NCI-H1092 treated with DMSO at 0.1 percent for 48 hours (cell line): ENCODE results near the gene CNN3.
A peak's percentile ranks its signal among the peaks of the same experiment; 100 is the strongest.

Experiments used
- DNase-seq: peaks from one replicate; lab custom pipeline; 2025; lab: John Stamatoyannopoulos, UW

Gene CNN3

GRCh38 chr1:94926915-94927404, at the start of gene CNN3:
Gene CNN3 (minus strand): TSS chr1:94927110. CDS start chr1:94926894, 216 bp downstream.
- peak; percentile 93 for DNase-seq

- DNase-seq = no peak
These were observed 47.9 kb upstream of the CNN3 start for GRCh38 chr1:94974824-94975223.

- no peak for DNase-seq
These were observed 47.3 kb upstream of the CNN3 start for GRCh38 chr1:94974241-94974640.

- DNase-seq = no peak
These were observed 46.5 kb upstream of the CNN3 start for GRCh38 chr1:94973309-94973922.

- DNase-seq = no peak
These were observed 44.6 kb upstream of the CNN3 start for GRCh38 chr1:94971491-94971924.

GRCh38 chr1:94970783-94971182, 43.9 kb upstream of the CNN3 start:
- DNase-seq = no peak

GRCh38 chr1:94969137-94969536, 42.2 kb upstream of the CNN3 start:
- DNase-seq = no peak

GRCh38 chr1:94966033-94966432, 39.1 kb upstream of the CNN3 start:
- no peak for DNase-seq

- DNase-seq = no peak
These were observed 37.0 kb upstream of the CNN3 start for GRCh38 chr1:94963864-94964263.

GRCh38 chr1:94962409-94963265, 35.7 kb upstream of the CNN3 start:
- no peak for DNase-seq

- no peak for DNase-seq
These were observed 35.1 kb upstream of the CNN3 start for GRCh38 chr1:94961988-94962387.

- no peak for DNase-seq
These were observed 34.7 kb upstream of the CNN3 start for GRCh38 chr1:94961582-94961981.

GRCh38 chr1:94958081-94958480, 31.2 kb upstream of the CNN3 start:
- no peak for DNase-seq

GRCh38 chr1:94955767-94956632, 29.1 kb upstream of the CNN3 start:
- no peak for DNase-seq

- no peak for DNase-seq
These were observed 27.6 kb upstream of the CNN3 start for GRCh38 chr1:94954263-94955220.

GRCh38 chr1:94953746-94954145, 26.8 kb upstream of the CNN3 start:
- DNase-seq = no peak

- no peak for DNase-seq
These were observed 26.2 kb upstream of the CNN3 start for GRCh38 chr1:94953107-94953506.

- DNase-seq = no peak
These were observed 25.6 kb upstream of the CNN3 start for GRCh38 chr1:94952539-94952938.

- DNase-seq = no peak
These were observed 24.7 kb upstream of the CNN3 start for GRCh38 chr1:94951509-94952208.

- DNase-seq = no peak
These were observed 24.1 kb upstream of the CNN3 start for GRCh38 chr1:94951046-94951445.
